Right lung (tissue), 5 donors: Measurements from ENCODE around the gene NLGN1. TPM values are rescaled to one million over a fixed set of nuclear protein-coding genes. Genes with fewer than 3 reads are reported as not detected.

Source experiments
- DNase-seq, 2 donors: peaks; one replicate each; pipeline ENCODE4 v3.0.0-alpha.2; 2013
- polyA plus RNA-seq, 5 donors: library from polyadenylated mRNA; unstranded; fragments of 120-200 nt; gene quantifications; one replicate each; pipeline versions ENCODE4 v1.2.1 to v1.2.3, GENCODE V29; 2013; ENCODE audit warnings: inconsistent platforms in 1 of 5, low replicate concordance in 1 of 5; ENCODE audit not compliant: insufficient read length in 5 of 5, insufficient read depth in 1 of 5

The NLGN1 gene
- polyA plus RNA-seq, 5 donors, result 3.3 to 11.4 (median 8.6) TPM

GRCh38 chr3:173753593-173753992 is 356.0 kb downstream of the NLGN1 start:
- no peak for DNase-seq

- no peak for DNase-seq
Observed at GRCh38 chr3:173755161-173755560, 357.6 kb downstream of the NLGN1 start.

GRCh38 chr3:173761161-173761560 is 363.6 kb downstream of the NLGN1 start:
- no peak for DNase-seq

GRCh38 chr3:173762501-173762900 is 365.0 kb downstream of the NLGN1 start:
- no peak for DNase-seq

- DNase-seq, result no peak
Observed at GRCh38 chr3:173770011-173770410, 372.5 kb downstream of the NLGN1 start.

- no peak for DNase-seq
Observed at GRCh38 chr3:173770796-173771573, 373.4 kb downstream of the NLGN1 start.

- no peak for DNase-seq
Observed at GRCh38 chr3:173773800-173774199, 376.3 kb downstream of the NLGN1 start.

GRCh38 chr3:173774294-173774693 is 376.8 kb downstream of the NLGN1 start:
- no peak for DNase-seq

GRCh38 chr3:173778251-173778650 is 380.7 kb downstream of the NLGN1 start:
- no peak for DNase-seq

- no peak for DNase-seq
Observed at GRCh38 chr3:173780067-173780466, 382.5 kb downstream of the NLGN1 start.

GRCh38 chr3:173785004-173785403 is 387.5 kb downstream of the NLGN1 start:
- no peak for DNase-seq

- DNase-seq, result no peak
Observed at GRCh38 chr3:173789530-173790162, 392.1 kb downstream of the NLGN1 start.

GRCh38 chr3:173793963-173794362 is 396.4 kb downstream of the NLGN1 start:
- no peak for DNase-seq

GRCh38 chr3:173796405-173796804 is 398.9 kb downstream of the NLGN1 start:
- no peak for DNase-seq

GRCh38 chr3:173796890-173797289 is 399.3 kb downstream of the NLGN1 start:
- DNase-seq, result no peak

GRCh38 chr3:173799060-173799816 is 401.7 kb downstream of the NLGN1 start:
- no peak for DNase-seq

- DNase-seq, result no peak
Observed at GRCh38 chr3:173800154-173800553, 402.6 kb downstream of the NLGN1 start.

GRCh38 chr3:173814809-173815208 is 417.3 kb downstream of the NLGN1 start:
- no peak for DNase-seq

GRCh38 chr3:173819368-173819767 is 421.8 kb downstream of the NLGN1 start:
- no peak for DNase-seq

GRCh38 chr3:173823911-173824460 is 426.4 kb downstream of the NLGN1 start:
- DNase-seq, result no peak

GRCh38 chr3:173825730-173826129 is 428.2 kb downstream of the NLGN1 start:
- no peak for DNase-seq

- no peak for DNase-seq
Observed at GRCh38 chr3:173826416-173826815, 428.9 kb downstream of the NLGN1 start.
